Keratinocyte (primary cell): ENCODE measurements around the gene PLA2G12B. TPM values are rescaled to one million over a fixed set of nuclear protein-coding genes. Genes with fewer than 3 reads are reported as not detected.

ENCODE experiments used
- DNase-seq: peaks from one replicate; pipeline ENCODE4 v3.0.0-alpha.2; 2011; ENCODE audit warnings: low read depth, missing footprints, low spot score
- FAIRE-seq: peaks from 2 replicates; lab custom pipeline; 2011; peaks lifted over from hg19 to GRCh38; lab: Jason Lieb, UNC
- H2AFZ ChIP-seq: 2 replicates; pipeline ENCODE4 v1.6.0; 2012; ENCODE audit warnings: low read length, control low read depth, inconsistent platforms; ENCODE audit not compliant: control insufficient read depth
- H3K27ac ChIP-seq: 2 replicates; pipeline ENCODE4 v1.5.1; 2011; ENCODE audit warnings: low read length; ENCODE audit not compliant: control insufficient read depth, insufficient read depth
- H3K27me3 ChIP-seq: 3 replicates; pipeline ENCODE4 v1.6.0; 2011; ENCODE audit warnings: low read length; ENCODE audit not compliant: control insufficient read depth, insufficient read depth; ENCODE audit errors: extremely low read depth
- H3K36me3 ChIP-seq, 2 experiments: 2 replicates in 1 of 2; 3 replicates in 1 of 2; pipeline ENCODE4 v1.5.1; 2011; ENCODE audit warnings: low read length in 2 of 2, mild to moderate bottlenecking in 1 of 2; ENCODE audit not compliant: control insufficient read depth in 2 of 2, insufficient read depth in 2 of 2; ENCODE audit errors: extremely low read depth in 1 of 2
- H3K4me1 ChIP-seq: 3 replicates; pipeline ENCODE4 v1.5.1; 2011; ENCODE audit warnings: low read length; ENCODE audit not compliant: control insufficient read depth, insufficient read depth; ENCODE audit errors: extremely low read depth
- H3K4me2 ChIP-seq: 3 replicates; pipeline ENCODE4 v1.6.0; 2011; ENCODE audit warnings: low read depth, low read length; ENCODE audit not compliant: control insufficient read depth, insufficient read depth; ENCODE audit errors: extremely low read depth
- H3K4me3 ChIP-seq, 3 experiments: fragments of 200-600 bp in 1 of 3; sonication (generic) in 1 of 3; 2 replicates in 2 of 3; 3 replicates in 1 of 3; pipeline ENCODE4 v1.5.1; 2011 to 2016; ENCODE audit warnings: low read length in 3 of 3, mild to moderate bottlenecking in 3 of 3, control low read depth in 2 of 3, inconsistent platforms in 1 of 3, low read depth in 1 of 3, mixed read lengths in 1 of 3, mixed run types in 1 of 3, moderate library complexity in 1 of 3; ENCODE audit not compliant: control insufficient read depth in 2 of 3, insufficient read depth in 2 of 3; ENCODE audit errors: extremely low read depth in 1 of 3
- H3K79me2 ChIP-seq: 2 replicates; pipeline ENCODE4 v1.6.0; 2012; ENCODE audit warnings: low read length; ENCODE audit not compliant: control insufficient read depth, insufficient read depth
- H3K9ac ChIP-seq: 3 replicates; pipeline ENCODE4 v1.6.0; 2011; ENCODE audit warnings: low read length; ENCODE audit not compliant: control insufficient read depth, insufficient read depth; ENCODE audit errors: extremely low read depth
- H3K9me1 ChIP-seq: 3 replicates; pipeline ENCODE4 v1.6.0; 2011; ENCODE audit warnings: low read length; ENCODE audit not compliant: control insufficient read depth, insufficient read depth; ENCODE audit errors: extremely low read depth
- H3K9me3 ChIP-seq: 2 replicates; pipeline ENCODE4 v1.5.1; 2012; ENCODE audit warnings: low read depth, low read length; ENCODE audit not compliant: control insufficient read depth
- H4K20me1 ChIP-seq: 3 replicates; pipeline ENCODE4 v1.6.0; 2011; ENCODE audit warnings: low read length; ENCODE audit not compliant: control insufficient read depth, insufficient read depth; ENCODE audit errors: extremely low read depth
- EZH2 ChIP-seq: IDR thresholded peaks from one replicate; pipeline ENCODE4 v1.6.1; 2012; ENCODE audit warnings: inconsistent platforms, mild to moderate bottlenecking, low read length, moderate library complexity
- dilution Hi-C: fragments of 300-500 bp; cut with MboI; formaldehyde crosslinking; loops from one replicate; pipeline ENCODE4 v1.7.0; 2020; ENCODE audit warnings: low sequenced_read_pairs; ENCODE audit not compliant: extremely low pct_ligation_motif_present
- polyA plus RNA-seq, 5 experiments: library from polyadenylated mRNA; depleted of rRNA in 3 of 5; stranded (reverse) in 3 of 5; stranded (forward) in 1 of 5; unstranded in 1 of 5; fragments of >200 nt; gene quantifications; 1 replicate in 1 of 5; 2 replicates in 3 of 5; 3 replicates in 1 of 5; pipeline versions ENCODE4 v1.2.1 to v1.2.3, GENCODE V29; 2011 to 2012; ENCODE audit warnings: missing spikeins in 2 of 5, low read depth in 1 of 5, low replicate concordance in 1 of 5
- TF ChIP-seq, protein P1 (sequence below), 3 experiments: IDR thresholded peaks in 1 of 3; conservative IDR thresholded peaks in 1 of 3; optimal IDR thresholded peaks in 1 of 3; 2 replicates in 2 of 3; 3 replicates in 1 of 3; pipeline versions ENCODE3 to v1.5.1; 2011; ENCODE audit warnings: low read length in 3 of 3, mild to moderate bottlenecking in 3 of 3, moderate library complexity in 2 of 3, control low read depth in 1 of 3, inconsistent platforms in 1 of 3; ENCODE audit not compliant: insufficient read depth in 2 of 3; ENCODE audit errors: extremely low read depth in 1 of 3

Gene PLA2G12B
- polyA plus RNA-seq, 1 donor (not counting 4 experiments of a cell fraction or from before 2014, with no cell fraction given) = not detected

DNA sequence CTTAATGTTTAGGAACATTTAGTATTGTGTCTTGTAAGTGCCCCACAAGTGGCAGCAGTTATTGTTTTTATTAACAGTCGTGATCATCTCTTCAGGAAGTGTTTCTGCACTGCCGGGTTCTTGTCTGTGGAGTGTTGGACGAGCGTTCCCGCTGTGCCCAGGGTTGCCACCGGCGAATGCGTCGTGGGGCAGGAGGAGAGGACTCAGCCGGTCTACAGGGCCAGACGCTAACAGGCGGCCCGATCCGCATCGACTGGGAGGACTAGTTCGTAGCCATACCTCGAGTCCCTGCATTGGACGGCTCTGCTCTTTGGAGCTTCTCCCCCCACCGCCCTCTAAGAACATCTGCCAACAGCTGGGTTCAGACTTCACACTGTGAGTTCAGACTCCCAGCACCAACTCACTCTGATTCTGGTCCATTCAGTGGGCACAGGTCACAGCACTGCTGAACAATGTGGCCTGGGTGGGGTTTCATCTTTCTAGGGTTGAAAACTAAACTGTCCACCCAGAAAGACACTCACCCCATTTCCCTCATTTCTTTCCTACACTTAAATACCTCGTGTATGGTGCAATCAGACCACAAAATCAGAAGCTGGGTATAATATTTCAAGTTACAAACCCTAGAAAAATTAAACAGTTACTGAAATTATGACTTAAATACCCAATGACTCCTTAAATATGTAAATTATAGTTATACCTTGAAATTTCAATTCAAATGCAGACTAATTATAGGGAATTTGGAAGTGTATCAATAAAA is 22.2 kb downstream of the PLA2G12B start:
- dilution Hi-C loops = no loop called here
- no peak for FAIRE-seq

DNA sequence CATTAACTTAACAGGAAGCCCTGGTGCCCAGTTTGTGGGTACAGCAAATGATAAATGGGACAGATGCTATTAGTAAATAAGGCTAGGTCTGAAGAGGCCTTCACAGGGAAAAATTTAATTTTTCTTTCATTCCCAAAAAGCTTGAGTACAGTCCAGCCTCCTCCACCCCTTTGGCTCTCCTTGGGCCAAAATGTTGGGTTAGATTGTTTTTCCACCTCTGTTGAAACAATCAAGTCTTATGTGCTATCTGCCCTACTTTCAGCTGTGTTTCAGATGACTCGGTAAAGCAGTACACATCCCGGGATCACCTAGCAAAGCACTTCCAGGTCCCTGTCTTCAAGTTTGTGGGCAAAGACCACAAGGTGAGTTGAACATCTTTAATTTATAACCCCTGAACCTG is 24.3 kb downstream of the PLA2G12B start:
- Histone ChIP-seq H3K4me2 (no peak overlapping the region), H3K4me1 (no peaks in the 10 kb centered on the region), H3K79me2 (no peaks in the 10 kb centered on the region), H4K20me1 (no peaks in the 10 kb centered on the region), H3K4me3 (no peak overlapping the region), H3K36me3 (peaks cover 0 to 1% of the 10 kb centered on the region in 2 experiments), H3K27me3 (no peaks in the 10 kb centered on the region), H3K27ac (no peak overlapping the region), H3K9ac (no peak overlapping the region), H3K9me1 (no peaks in the 10 kb centered on the region), H3K9me3 (no peaks in the 10 kb centered on the region), H2AFZ (no peak overlapping the region)
- TF ChIP-seq, protein P1, sequence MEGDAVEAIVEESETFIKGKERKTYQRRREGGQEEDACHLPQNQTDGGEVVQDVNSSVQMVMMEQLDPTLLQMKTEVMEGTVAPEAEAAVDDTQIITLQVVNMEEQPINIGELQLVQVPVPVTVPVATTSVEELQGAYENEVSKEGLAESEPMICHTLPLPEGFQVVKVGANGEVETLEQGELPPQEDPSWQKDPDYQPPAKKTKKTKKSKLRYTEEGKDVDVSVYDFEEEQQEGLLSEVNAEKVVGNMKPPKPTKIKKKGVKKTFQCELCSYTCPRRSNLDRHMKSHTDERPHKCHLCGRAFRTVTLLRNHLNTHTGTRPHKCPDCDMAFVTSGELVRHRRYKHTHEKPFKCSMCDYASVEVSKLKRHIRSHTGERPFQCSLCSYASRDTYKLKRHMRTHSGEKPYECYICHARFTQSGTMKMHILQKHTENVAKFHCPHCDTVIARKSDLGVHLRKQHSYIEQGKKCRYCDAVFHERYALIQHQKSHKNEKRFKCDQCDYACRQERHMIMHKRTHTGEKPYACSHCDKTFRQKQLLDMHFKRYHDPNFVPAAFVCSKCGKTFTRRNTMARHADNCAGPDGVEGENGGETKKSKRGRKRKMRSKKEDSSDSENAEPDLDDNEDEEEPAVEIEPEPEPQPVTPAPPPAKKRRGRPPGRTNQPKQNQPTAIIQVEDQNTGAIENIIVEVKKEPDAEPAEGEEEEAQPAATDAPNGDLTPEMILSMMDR (optimal IDR thresholded peaks at IDR 0.05 in 1 of 3, IDR thresholded peaks at IDR 0.05 in 1 of 3, conservative IDR thresholded peaks at IDR 0.05 in 1 of 3; ENCODE audit: extremely low read depth in 1 of 3, insufficient read depth in 2 of 3, low read length in 3 of 3) = no peak
- TF ChIP-seq EZH2 = no peak
- dilution Hi-C loops = no loop called here
- DNase-seq = no peak
- FAIRE-seq = no peak

More for the DNA sequence above, 22.2 kb downstream of the PLA2G12B start:
- Histone ChIP-seq H4K20me1 (no peaks in the 10 kb centered on the region), H3K79me2 (no peaks in the 10 kb centered on the region), H3K36me3 (peaks cover 0 to 1% of the 10 kb centered on the region in 2 experiments), H3K9me3 (no peaks in the 10 kb centered on the region), H3K27me3 (no peaks in the 10 kb centered on the region), H3K9me1 (no peaks in the 10 kb centered on the region), H3K9ac (no peak overlapping the region), H3K27ac (no peak overlapping the region), H3K4me1 (no peaks in the 10 kb centered on the region), H3K4me3 (no peak overlapping the region), H3K4me2 (no peak overlapping the region), H2AFZ (no peak overlapping the region)
- DNase-seq = no peak
- TF ChIP-seq, protein P1 (optimal IDR thresholded peaks at IDR 0.05 in 1 of 3, IDR thresholded peaks at IDR 0.05 in 1 of 3, conservative IDR thresholded peaks at IDR 0.05 in 1 of 3; ENCODE audit: extremely low read depth in 1 of 3, insufficient read depth in 2 of 3, low read length in 3 of 3) = no peak
